Ovary (tissue), 3 donors: ENCODE measurements around the gene CRYL1.

Experiments
- CTCF ChIP-seq, 3 donors: fragments of 450-650 bp in 2 of 3; fragments of 200-600 bp in 1 of 3; IDR thresholded peaks; one replicate each; pipeline versions ENCODE4 v1.5.1 to v1.8.0; 2016 to 2022; ENCODE audit warnings: antibody characterized with exemption in 3 of 3, mild to moderate bottlenecking in 1 of 3
- EP300 ChIP-seq: sonication (generic); formaldehyde crosslinking; IDR thresholded peaks from one replicate; pipeline ENCODE4 v1.6.1; 2017; ENCODE audit warnings: antibody characterized with exemption
- POLR2A ChIP-seq: fragments of 450-650 bp; IDR thresholded peaks from one replicate; pipeline ENCODE4 v1.6.1; 2017; ENCODE audit warnings: antibody characterized with exemption, mild to moderate bottlenecking, moderate library complexity
- donor health status: DM: no; HTN: no; CAD: no.

- TF ChIP-seq CTCF (IDR thresholded peaks at IDR 0.05) (no peak), POLR2A (no peak), EP300 (no peak)
Observed at GRCh38 chr13:20477394-20477793, 48.3 kb downstream of the CRYL1 start.
